RWPE2 (cell line): ENCODE results near the gene KBTBD2.

Source experiments
- ATAC-seq: fragments of 200-7000 bp; cut with Tn5 transposase; 3 replicates; pipeline ENCODE4 v1.9.1; 2021; ENCODE audit warnings: low read depth
- DNase-seq: peaks from one replicate; pipeline ENCODE4 v3.0.0-alpha.2; 2020; ENCODE audit warnings: low spot score
- H3K27ac ChIP-seq: fragments of 450-650 bp; 2 replicates; pipeline ENCODE4 v1.5.1; 2017; ENCODE audit warnings: mild to moderate bottlenecking; ENCODE audit not compliant: poor library complexity, severe bottlenecking
- H3K27me3 ChIP-seq: fragments of 250-450 bp; sonication (Bioruptor Pico); 2 replicates; pipeline ENCODE4 v1.5.1; 2021; ENCODE audit warnings: mild to moderate bottlenecking, moderate library complexity; ENCODE audit not compliant: insufficient read depth, poor library complexity, severe bottlenecking
- H3K36me3 ChIP-seq: fragments of 250-450 bp; sonication (Bioruptor Pico); 2 replicates; pipeline ENCODE4 v1.5.1; 2020; ENCODE audit warnings: low read depth, mild to moderate bottlenecking, moderate library complexity
- H3K4me1 ChIP-seq: fragments of 250-450 bp; sonication (Bioruptor Pico); 2 replicates; pipeline ENCODE4 v1.5.1; 2021; ENCODE audit warnings: mild to moderate bottlenecking, moderate library complexity; ENCODE audit not compliant: insufficient read depth, poor library complexity, severe bottlenecking
- H3K4me3 ChIP-seq: fragments of 250-450 bp; sonication (Bioruptor Pico); 2 replicates; pipeline ENCODE4 v1.5.1; 2021; ENCODE audit warnings: mild to moderate bottlenecking, moderate library complexity; ENCODE audit not compliant: severe bottlenecking
- H3K9me3 ChIP-seq: fragments of 250-450 bp; sonication (Bioruptor Pico); 2 replicates; pipeline ENCODE4 v1.5.1; 2021; ENCODE audit warnings: mild to moderate bottlenecking, moderate library complexity; ENCODE audit not compliant: severe bottlenecking
- TF ChIP-seq, protein P1 (sequence below): fragments of 450-650 bp; IDR thresholded peaks from one replicate; pipeline ENCODE4 v1.5.1; 2017; ENCODE audit warnings: mild to moderate bottlenecking, moderate library complexity; ENCODE audit not compliant: poor library complexity, severe bottlenecking

KBTBD2 gene

GRCh38 chr7:32891043-32891799 is at the start of gene KBTBD2:
TSS of gene KBTBD2 (minus strand) at chr7:32891760. CDS start at chr7:32879604, 12,156 bp downstream.
- Histone ChIP-seq H3K27me3 (no peaks in the 10 kb centered on the region), H3K4me1 (peaks cover 18% of the 10 kb centered on the region), H3K27ac (peak within 1 kb of the TSS; percentile 93), H3K9me3 (no peaks in the 10 kb centered on the region), H3K4me3 (peak within 1 kb of the TSS; percentile 97), H3K36me3 (peaks cover 3% of the 10 kb centered on the region; the same call in 1 of the 2 replicates)
- TF ChIP-seq, protein P1, sequence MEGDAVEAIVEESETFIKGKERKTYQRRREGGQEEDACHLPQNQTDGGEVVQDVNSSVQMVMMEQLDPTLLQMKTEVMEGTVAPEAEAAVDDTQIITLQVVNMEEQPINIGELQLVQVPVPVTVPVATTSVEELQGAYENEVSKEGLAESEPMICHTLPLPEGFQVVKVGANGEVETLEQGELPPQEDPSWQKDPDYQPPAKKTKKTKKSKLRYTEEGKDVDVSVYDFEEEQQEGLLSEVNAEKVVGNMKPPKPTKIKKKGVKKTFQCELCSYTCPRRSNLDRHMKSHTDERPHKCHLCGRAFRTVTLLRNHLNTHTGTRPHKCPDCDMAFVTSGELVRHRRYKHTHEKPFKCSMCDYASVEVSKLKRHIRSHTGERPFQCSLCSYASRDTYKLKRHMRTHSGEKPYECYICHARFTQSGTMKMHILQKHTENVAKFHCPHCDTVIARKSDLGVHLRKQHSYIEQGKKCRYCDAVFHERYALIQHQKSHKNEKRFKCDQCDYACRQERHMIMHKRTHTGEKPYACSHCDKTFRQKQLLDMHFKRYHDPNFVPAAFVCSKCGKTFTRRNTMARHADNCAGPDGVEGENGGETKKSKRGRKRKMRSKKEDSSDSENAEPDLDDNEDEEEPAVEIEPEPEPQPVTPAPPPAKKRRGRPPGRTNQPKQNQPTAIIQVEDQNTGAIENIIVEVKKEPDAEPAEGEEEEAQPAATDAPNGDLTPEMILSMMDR: no peak
- ATAC-seq: peak; percentile 73
- DNase-seq: peak; percentile 85

DNA sequence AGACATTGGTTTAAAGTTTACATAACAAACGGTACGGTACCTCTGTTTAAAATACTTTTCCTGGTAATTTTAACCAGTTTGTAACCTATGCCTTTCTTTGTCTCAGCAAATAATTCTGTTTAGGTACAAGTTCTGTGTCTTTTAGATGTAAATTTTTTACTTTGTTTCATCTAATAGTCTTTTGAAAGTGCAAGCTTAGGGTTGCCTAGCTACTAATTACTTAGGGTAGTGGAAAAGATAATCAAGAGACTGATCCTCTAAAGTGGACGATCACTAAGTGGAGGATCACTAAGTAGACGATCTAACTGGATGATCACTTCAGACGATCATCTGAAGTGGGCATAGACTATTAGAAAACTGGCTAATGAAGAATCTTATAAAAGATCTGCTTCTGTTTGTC is 49.6 kb upstream of the KBTBD2 start:
- H3K27ac ChIP-seq: peak overlapping the region; percentile 71
- DNase-seq (no peak), ATAC-seq (no peak)
- TF ChIP-seq, protein P1: no peak
- no peaks in the 10 kb centered on the region for H3K27me3 ChIP-seq
- H3K4me1 ChIP-seq: peaks cover 6% of the 10 kb centered on the region
- peaks cover 11% of the 10 kb centered on the region; the same call in 1 of the 2 replicates for H3K36me3 ChIP-seq
- H3K9me3 ChIP-seq: peaks cover 4% of the 10 kb centered on the region
- peak overlapping the region; percentile 65 for H3K4me3 ChIP-seq

DNA sequence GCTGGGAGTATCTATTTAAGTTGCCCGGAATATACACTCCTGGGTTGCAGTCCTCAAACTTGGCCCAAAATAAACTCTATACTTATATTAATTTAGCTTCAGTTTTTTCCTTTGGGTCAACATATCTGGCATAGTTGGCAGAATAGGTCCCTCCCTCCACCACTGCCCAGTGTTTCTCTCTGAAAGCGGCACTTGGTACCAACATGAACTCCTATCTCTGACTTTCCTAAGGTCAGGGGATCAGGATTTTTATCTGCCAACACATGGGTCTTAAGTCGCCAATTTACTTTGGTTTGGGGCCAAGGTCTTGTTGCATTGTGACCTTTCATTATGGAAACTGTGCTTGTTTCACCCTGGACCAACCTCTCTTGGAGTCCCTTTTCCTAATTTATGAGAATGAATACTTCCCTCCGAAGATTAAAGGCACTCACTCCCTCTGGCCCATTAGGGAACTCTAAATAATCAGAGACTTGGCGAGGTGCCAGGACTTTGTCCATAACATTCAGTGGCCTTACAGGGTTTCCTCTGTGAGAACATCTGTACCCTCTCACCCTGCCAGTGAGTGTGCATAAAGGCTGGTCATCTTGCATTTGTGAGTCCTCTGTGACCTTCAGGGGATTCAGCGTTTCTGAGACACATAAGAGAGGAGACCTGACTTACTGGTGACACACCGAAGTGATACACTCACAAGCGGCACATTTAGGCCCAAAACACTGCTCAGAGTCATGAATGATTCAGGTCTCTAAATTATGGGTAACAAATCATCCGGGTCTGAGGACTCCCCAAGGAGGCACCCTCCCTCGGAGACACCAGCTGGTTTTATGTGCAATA is 46.0 kb upstream of the KBTBD2 start:
- TF ChIP-seq, protein P1: no peak
- no peak for DNase-seq
- peaks cover 6% of the 10 kb centered on the region for H3K4me1 ChIP-seq
- no peak for ATAC-seq
- no peak overlapping the region for H3K27ac ChIP-seq
- no peaks in the 10 kb centered on the region for H3K27me3 ChIP-seq
- H3K9me3 ChIP-seq: no peaks in the 10 kb centered on the region
- no peak overlapping the region for H3K4me3 ChIP-seq
- H3K36me3 ChIP-seq: peaks cover 25% of the 10 kb centered on the region

DNA sequence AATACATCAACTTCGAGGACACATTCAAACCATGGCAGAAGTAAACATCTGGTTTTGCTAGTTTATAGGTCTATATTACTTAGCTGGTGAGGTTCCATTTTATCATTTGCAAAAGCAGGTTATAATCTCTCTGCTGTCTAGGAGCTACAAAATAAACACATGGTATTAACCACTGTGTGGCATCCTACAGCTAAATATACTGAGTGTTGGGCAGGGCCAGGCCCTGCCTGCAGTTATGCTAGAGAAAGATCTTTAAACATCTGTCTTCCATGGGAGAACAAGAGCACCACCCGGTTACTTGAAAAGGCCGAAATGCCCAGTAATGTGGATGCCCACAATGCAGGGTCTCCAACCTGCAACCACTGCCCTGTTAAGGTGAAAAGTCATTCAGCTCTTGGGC is 45.1 kb upstream of the KBTBD2 start:
- Histone ChIP-seq H3K4me3 (no peak overlapping the region), H3K9me3 (no peaks in the 10 kb centered on the region), H3K36me3 (peaks cover 33% of the 10 kb centered on the region), H3K27ac (no peak overlapping the region), H3K4me1 (peaks cover 6% of the 10 kb centered on the region), H3K27me3 (no peaks in the 10 kb centered on the region)
- TF ChIP-seq, protein P1: no peak
- ATAC-seq (no peak; the same call in 2 of the 3 replicates), DNase-seq (no peak)
